Activated naive CD8-positive, alpha-beta T cell treated with anti-CD3 and anti-CD28 coated beads for 36 hours (primary cell): ENCODE data around the gene RBPMS2. TPM values are rescaled to one million over a fixed set of nuclear protein-coding genes. Genes with fewer than 3 reads are reported as not detected.

Experiments
- total RNA-seq, 2 experiments: library from RNA; stranded (reverse); gene quantifications; one replicate each; pipeline ENCODE4 v1.2.3, GENCODE V29; 2021

Gene RBPMS2
- total RNA-seq, 2 experiments from 2014 or later, result not detected

Other genes with a start within 250 kb of the RBPMS2 start
- 10 to 100 TPM; 27.3 to 30.4 TPM for gene PIF1, start 50.1 kb upstream of the RBPMS2 start, total RNA-seq
- gene PLEKHO2, start 66.3 kb upstream of the RBPMS2 start, total RNA-seq, result 1 to 10 TPM; 6.8 to 7.8 TPM
- 1 to 10 TPM; 2.8 to 2.9 TPM for gene ANKDD1A, start 136.3 kb upstream of the RBPMS2 start, total RNA-seq
- 10 to 100 TPM; 69.2 to 73.3 TPM for gene SPG21, start 214.3 kb upstream of the RBPMS2 start, total RNA-seq